HEK293 (cell line): ENCODE data around the gene PLPPR1.

Experiments
- TCF7L2 ChIP-seq: IDR thresholded peaks from 2 replicates; pipeline ENCODE4 v1.6.1; 2011; ENCODE audit warnings: low read depth, mild to moderate bottlenecking, inconsistent platforms, low read length, moderate library complexity, borderline replicate concordance
- ZNF221 ChIP-seq: fragments of 450-650 bp; formaldehyde crosslinking; IDR thresholded peaks from 2 replicates; pipeline ENCODE4 v1.5.1; 2017; ENCODE audit warnings: missing biosample characterization, missing genetic modification characterization, borderline replicate concordance
- TF ChIP-seq, protein P1 (sequence below): fragments of 450-650 bp; formaldehyde crosslinking; IDR thresholded peaks from 2 replicates; pipeline ENCODE4 v1.5.1; 2016; ENCODE audit warnings: missing biosample characterization, missing genetic modification characterization

DNA sequence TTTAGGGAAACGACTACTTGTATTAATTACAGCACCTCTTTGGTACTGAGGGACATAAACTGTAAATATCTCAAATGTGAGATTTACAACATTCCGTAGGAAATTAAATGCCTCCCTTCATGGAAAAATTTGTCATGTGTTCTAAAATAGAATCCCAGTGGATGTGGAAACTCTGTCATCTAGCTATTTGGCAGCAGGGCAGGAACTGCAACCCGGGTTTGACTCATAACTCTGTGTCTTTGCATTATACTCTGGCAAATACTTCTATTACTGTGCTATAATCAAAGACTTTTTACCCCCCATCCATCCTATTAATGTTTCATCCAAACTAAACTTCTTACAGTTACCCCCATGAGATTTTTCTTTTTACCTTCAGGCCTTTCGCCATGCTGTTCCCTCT lies 6.6 kb downstream of the PLPPR1 start:
- TF ChIP-seq TCF7L2 (no peak), ZNF221 (no peak)
- TF ChIP-seq, protein P1, sequence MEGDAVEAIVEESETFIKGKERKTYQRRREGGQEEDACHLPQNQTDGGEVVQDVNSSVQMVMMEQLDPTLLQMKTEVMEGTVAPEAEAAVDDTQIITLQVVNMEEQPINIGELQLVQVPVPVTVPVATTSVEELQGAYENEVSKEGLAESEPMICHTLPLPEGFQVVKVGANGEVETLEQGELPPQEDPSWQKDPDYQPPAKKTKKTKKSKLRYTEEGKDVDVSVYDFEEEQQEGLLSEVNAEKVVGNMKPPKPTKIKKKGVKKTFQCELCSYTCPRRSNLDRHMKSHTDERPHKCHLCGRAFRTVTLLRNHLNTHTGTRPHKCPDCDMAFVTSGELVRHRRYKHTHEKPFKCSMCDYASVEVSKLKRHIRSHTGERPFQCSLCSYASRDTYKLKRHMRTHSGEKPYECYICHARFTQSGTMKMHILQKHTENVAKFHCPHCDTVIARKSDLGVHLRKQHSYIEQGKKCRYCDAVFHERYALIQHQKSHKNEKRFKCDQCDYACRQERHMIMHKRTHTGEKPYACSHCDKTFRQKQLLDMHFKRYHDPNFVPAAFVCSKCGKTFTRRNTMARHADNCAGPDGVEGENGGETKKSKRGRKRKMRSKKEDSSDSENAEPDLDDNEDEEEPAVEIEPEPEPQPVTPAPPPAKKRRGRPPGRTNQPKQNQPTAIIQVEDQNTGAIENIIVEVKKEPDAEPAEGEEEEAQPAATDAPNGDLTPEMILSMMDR (tag by site-specific recombination), result no peak
